NCI-H1105 treated with DMSO at 0.1 percent for 48 hours (cell line): Measurements from ENCODE around the gene RLBP1.
A peak's percentile ranks its signal among the peaks of the same experiment; 100 is the strongest.
"Not testable (repeated sequence)": the region's sequence is repeated elsewhere in the genome, so short reads cannot be mapped to it uniquely, and the experiment has no call there.

Experiments used
- DNase-seq: peaks from one replicate; lab custom pipeline; 2025; lab: John Stamatoyannopoulos, UW

The RLBP1 gene

DNA sequence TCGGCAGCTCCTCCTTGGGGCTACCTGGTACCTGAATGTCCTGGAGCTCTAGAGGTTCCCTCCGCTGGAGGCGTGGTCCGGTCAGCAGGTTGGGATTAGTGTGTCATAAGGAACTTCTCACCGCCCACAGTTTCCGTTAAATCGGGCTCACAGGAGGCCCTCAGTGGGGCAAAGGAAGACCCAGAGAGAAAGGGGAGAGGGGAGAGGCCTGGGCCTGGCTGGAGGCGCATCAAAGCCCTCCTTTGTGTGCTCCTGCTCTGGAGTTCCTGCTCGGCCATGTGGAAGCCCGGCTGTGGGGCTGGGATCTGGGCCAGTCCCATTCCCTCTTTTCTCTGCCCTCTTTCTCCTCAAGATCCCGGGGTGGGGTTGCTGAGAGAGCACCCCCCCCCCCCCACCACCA is at the start of gene RLBP1:
Gene RLBP1, minus strand, starts transcription at position 37 of the 400 bp plus-strand sequence. CDS start 2,604 bp downstream, outside the sequence.
- DNase-seq: no peak

DNA sequence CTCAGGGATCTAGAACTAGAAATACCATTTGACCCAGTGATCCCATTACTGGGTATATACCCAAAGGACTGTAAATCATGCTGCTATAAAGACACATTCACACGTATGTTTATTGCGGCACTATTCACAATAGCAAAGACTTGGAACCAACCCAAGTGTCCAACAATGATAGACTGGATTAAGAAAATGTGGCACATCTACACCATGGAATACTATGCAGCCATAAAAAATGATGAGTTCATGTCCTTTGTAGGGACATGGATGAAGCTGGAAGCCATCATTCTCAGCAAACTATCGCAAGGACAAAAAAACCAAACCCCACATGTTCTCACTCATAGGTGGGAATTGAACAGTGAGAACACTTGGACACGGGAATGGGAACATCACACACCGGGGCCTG is 28.8 kb upstream of the RLBP1 start:
- DNase-seq: not testable (repeated sequence)

DNA sequence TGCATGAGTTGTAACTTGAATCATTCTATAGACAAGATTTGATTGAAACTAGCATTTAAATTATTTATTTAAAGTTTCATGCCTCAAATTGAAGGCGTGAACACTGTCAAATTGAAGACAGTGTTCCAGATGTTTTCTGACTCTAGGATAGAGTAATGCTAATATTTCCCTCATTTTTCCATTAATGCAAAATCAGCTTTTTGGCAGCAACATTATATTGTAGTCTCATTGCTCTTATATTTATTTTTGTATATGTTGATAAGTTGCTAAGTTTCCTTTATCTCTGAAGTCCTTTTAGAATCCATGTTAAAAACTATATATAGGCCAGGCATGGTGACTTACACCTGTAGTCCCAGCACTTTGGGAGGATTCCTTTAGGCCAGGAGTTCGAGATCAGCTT is 27.2 kb upstream of the RLBP1 start:
- DNase-seq: no peak

DNA sequence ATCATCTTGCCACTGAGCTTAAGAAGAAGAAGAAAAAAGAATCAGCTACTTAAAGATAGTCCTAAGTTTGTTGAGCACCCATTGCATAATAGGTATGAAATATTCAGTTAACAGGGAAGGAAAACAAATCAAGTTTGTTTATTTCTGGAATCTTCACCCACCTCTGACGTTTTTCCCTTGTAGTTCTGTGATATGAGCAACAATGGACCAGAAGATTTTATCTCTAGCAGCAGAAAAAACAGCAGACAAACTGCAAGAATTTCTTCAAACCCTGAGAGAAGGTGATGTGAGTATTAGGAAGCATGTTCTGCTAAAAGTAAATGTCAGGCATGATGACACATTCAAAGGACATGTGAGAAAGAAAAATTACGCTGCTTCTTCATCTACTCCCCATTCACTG is 26.1 kb upstream of the RLBP1 start:
- no peak for DNase-seq

DNA sequence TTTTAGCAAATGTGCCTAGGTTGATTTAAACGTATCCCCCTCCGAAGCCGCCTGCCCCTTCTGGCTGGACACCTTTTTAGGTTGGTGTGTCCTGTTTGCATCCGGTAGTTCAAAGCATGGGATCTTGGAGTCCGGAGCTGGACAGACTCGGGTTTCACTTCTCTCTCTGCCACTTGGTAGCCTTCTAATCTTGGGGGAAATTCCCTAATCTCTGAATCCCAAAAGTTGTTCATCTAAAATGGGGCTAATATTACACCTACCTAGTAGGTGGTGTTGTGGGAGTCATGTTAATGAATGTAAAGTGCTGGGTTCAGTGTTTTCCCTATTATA is 23.2 kb upstream of the RLBP1 start:
- DNase-seq: no peak

DNA sequence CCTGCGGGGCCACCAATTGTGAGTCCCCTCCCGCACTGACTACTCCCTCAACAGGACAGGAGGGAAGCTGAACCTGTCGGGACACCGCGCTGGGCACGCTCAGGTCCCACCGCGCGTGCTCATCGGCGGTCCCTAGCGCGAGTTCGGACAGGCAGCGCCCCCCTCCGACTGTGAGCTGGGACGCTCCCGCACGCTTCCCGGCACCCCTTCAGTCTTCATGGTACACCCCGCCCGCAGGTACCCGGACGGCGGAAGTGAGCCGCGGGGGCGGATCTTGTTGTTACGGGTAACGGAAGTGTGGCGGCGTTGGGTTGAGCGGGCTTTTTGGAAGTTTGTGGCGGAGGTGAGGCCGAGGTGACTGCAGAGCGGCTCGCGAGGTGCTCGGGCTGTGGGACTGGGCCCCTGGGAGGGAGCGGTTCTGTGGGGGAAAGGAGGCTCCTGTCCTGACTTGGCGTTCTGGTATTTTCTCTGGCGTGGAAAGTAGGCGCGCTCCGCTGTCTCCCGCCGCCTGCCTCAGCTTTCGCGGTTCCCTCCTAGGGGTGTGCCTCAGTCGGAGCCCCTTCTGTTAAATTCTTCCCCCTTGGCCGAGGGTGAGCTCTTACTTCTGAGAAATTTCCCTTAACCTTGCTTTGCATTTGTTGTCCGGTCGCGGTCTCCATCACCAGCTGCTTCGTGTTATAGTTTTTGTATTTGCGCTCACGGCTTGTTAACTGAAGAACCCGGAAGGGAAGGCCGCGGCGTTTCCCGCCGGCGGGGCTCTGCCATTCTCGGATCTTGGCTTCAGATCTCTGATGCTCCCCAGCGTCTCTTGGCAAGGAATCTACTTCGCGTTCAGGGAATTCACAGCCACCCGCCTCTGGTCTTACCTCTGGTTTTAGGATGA is 22.6 kb upstream of the RLBP1 start, which contains the start of gene FANCI:
Gene FANCI, plus strand, starts transcription at position 289 of the 883 bp plus-strand sequence. CDS start 3,669 bp downstream, outside the sequence.
- DNase-seq: peak; percentile 73

DNA sequence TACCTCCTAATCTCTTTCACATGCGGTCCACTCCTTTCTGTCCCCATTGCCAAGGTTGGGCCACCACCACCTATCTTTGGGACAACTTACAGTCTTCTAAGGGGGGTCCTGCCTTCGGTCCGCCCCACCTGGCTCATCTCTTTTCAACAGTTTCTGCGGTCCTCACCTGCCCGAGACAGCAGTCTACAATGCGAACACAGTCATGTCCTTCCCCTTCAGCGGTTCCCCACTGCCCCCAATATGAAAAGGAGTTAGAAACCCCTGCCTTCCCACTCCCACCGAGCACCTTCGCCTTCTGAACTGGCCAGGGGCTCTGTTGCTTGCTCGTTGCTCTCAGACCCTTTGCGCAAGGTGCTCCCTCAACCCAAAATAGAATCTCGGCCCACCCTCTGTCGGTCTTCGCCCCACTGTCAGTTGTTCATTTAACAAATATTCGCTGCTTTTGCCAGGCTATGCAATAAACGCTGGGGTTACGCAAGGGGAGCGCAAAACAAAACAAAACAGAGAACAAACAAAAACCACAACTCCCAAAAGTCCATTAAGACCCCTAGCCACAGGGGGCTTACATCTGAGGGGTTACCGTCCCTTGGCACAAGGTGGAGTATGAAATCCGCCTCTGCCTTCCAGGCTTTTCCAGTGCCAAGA is 21.8 kb upstream of the RLBP1 start:
- DNase-seq: no peak

DNA sequence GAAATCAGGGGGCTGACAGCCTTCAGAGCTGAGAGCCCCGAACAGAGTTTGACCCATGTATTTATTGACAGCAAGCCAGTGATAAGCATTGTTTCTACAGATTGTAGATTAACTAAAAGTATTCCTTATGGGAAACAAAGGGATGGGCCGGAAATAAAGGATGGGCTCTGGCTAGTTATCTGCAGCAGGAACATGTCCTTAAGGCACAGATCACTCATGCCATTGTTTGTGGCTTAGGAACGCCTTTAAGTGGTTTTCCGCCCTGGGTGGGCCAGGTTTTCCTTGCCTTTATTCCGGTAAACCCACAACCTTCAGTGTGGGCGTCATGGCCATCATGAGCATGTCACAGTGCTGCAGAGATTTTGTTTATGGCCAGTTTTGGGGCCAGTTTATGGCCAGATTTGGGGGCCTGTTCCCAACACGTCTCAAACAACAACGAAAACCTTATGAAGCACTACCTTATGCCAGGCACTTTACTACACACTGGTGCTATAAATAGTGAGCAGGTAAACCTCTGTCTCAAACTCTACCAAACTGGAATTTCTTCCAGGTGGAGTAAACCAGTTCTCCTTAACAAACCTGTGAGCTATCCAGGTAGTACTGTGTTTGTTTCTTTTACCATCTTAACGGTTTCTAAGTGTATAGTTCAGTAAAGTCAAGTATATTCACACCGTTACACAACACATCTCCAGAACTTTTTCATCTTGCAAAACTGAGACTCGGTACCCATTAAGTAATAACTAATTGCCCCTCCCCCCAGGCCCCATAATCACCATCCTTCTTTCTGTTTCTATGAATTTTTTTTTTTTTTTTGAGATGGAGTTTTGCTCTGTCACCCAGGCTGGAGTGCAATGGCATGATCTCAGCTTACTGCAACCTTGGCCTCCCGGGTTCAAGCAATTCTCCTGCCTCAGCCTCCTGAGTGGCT is 18.8 kb upstream of the RLBP1 start:
- DNase-seq: not testable (repeated sequence)

DNA sequence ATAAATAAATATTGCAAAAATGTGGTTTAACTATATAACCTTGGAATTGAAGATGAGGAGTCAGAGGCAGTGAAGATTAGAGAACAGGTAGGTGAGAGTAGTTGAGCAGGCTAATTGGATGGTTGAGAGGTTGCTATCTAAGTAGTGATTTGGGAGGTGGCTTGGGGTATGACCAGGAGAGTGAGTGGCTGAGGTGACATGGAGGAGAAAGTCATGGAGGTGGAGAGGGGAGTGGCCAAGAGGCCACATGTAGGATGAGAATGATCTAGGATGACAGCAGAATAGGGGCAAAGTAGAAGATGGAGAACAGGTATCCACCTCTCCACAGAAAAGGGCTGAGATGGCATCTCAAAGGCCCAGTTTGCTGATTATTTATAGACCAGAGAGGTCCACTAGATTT is 10.5 kb upstream of the RLBP1 start:
- no peak for DNase-seq

DNA sequence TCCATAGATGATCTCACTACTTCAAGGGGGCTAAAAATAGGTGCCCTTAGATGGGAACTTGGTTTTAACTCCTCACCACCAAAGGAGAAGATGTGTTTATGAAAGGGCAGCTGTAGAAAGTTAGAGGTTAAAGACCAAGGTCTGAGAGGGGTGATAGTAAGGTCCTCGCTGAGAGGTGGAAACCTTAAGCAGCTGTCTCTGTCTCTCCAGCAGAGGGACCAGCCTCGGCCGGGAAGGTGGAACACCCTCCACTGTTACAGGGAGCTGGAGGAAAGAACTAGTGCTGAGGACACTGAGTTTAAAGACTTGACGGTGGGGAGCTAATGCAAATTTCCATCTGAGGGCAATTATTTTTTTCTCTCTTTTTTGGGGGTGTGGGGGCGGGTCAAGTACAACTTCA is 8.9 kb upstream of the RLBP1 start:
- DNase-seq: no peak

DNA sequence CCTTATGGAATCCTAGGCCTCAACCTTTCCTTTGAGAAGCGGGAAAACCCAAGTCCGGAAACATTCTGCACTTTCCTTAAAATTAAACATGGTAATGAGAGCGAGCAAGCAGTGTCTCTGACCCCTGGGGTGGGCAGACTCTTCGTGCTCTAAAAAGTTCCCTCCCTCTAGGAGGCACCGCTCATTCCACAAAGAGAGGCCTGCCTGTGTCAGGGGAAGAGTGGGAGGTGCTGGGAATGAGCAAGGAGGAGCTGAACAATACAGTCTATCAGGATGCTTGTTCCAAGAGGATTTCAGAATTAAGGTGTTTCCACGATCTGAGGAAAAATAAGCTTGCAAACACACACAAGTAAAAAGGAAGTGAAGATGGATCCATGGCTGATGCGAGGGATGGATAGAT is 6.0 kb upstream of the RLBP1 start:
- no peak for DNase-seq

DNA sequence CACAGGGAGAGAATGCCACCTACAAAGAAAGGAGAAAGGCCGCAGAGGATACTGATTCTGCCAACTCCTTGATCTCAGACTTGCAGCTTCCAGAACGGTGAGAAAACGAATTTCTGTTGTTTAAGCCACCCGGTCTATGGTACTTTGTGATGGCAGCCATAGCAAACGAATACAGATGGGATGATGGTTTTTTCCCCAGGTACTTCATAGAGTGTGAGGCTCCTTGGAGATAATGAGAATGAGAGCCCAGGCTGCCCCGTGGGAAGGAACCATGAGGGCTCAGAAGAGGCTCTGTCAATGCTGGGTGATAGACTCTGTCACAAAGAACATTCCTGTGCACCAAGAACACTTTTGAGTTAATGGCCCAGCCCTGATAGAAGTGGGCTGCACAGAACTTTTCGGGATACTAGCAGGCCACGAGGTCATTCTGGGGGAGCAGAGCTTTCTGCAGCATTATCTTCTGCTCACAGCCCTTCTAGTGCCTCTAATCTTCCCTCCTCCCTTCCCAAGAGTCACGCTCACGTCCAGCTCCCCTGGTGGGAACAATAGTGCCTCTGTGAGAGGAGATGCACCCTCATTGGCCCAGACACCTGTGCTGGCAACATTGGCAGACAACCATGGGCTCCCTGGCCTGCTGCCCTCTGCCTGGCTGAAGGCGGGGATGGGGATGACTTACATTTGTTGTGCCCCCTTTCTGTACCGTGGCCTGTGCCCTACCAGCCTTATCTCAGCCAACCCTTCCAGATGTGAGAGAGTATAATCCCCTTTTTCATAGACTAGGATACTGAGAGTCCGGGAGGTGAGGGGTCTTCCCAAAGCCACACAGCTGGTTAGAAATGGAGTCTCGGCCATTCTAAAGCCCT is 5.2 kb upstream of the RLBP1 start:
- DNase-seq: no peak

DNA sequence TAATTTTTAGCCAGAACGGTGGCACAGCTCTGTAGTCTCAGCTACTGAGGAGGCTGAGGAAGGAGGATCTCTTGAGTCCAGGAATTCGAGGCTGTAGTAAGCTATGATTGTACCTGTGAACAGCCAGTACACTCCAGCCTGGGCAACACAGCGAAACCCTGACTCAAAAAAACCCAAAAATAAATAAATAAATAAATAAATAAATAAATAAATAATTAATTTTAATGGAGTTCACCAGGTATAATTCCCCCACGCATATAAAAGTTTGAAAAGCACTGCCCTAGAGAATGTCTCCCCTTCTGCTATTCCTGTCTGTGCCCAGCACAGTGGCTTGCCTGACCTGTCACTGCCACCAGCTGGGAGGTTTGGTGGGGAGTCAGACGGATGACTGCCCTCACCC is 4.2 kb upstream of the RLBP1 start:
- DNase-seq: no peak

DNA sequence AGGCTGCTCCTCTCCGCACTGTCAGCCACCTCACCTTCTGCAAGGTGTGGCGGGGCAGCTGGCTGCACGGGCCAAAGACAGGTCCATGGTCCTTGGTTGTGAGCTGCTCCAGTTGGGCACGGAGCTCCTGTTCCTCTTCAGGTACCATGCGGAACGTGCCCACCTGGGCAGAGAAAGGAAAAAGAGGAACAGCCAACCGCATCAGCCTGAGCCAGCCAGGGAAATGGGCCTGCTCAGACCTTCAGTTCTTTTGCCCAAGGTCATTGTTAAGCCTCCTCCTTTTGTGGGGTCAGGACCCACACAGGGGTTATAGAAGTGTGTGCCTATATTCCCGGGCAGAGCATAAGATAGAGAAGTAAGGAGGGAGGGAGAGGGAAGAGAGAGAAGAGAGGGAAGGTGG is 2.8 kb downstream of the RLBP1 start:
- no peak for DNase-seq

DNA sequence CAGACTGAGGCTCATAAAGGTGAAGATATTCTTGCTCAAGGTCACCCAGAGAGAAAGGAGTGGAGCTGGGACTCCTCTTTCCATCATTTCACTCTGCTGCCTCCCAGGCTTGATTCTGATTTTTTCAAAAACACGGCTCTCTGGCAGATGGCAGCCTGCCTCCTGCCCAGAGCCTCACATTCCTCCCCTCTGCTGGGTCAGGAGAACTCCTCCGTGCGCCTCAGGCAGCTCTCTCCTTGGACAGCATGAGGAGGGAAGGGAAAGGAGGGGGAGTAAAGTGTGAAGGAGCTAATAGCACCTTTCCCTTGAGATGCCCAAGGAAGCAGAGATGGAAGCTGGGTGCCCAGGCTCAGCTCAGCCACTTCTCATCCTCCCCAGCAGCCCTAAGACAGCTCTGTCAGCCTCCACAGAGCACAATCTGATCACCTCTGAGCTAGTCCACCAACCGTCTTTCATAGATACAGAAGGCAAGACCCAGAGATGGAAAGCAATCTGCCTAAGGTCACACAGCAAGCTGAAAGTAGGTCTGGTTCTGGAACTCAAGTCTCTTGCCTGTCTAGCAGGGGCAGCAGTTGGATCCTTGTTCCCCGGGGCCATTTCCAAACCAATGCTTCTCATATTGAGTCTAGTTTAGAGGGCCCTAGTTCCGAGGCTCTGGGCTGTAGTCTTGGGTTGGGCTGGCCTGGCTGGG is 3.5 kb downstream of the RLBP1 start:
- no peak for DNase-seq

DNA sequence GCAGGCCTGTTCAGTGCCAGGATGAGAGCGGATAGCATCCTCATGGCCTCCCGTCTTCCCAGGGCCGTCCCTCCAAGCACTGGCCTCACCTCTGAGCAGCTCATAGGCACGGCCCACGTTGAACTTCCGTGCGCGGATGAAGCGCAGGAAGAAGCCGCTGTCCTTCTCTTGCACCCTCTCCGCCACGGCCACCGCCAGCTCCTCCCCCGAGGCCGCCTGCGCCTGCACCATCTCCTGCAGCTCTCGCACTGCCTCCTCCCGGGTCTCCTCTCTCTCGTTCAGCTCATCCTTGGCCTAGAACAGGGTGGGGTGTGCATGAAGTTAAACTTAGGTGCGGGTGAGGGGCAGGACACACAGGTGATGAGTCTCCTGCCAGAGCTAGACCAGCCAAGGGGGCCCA is 4.3 kb downstream of the RLBP1 start:
- no peak for DNase-seq

DNA sequence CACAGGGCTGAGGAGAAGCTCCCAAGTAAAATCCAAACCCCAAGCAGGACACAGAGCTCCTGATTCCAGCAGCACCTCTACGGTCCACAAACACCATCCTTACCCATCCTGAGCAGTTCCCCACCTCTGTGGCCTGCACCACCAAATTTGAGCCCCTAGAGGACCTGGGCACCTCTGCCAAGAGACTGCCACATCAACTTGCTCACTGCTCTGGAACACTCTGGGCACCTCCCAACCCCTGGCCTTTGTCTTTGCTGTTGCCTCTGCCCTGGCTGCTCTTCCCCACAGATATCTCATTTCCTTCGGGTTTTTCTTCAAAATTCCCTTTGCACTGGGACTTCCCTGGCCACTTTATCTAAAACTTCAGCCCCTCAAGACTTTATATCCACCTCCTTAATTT is 5.8 kb downstream of the RLBP1 start:
- no peak for DNase-seq

DNA sequence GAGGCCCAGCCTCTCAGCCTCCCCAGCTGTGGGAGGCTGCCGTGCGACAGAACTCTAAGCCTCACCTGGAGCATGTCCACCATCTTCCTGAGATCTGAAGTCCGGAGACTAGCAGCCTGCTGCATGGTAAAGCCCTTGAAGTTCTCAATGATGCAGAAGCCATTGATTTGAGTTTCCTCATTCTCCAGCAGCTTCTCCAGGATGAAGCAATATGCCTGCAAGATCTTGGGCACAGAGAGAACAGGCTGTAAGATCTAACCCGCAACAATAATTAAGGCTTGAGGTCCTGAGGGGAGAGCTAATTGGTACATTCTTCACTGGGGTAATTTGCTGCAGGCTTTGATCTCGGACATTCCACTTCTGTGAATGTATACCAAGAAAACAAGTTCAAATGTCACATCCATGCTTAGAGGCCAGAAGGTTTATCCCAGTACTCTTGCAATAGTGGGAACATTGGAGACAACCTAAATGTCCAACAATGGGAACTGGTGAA is 9.7 kb downstream of the RLBP1 start:
- DNase-seq: no peak

DNA sequence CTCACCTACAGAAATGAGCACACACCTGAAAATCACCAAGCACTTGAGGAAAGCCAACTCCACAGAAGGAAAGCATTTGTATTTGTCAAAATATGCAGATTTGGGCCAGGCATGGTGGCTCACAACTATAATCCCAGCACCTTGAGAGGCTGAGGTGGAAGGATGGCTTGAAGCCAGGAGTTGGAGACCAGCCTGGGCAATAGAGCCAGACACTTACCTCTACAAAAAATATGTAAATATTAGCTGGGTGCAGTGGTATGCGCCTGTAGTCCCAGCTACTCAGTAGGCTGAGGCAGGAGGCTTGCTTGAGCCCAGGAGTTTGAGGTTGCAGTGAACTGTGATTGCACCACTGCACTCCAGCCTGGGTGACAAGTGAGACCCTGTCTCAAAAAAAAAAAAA is 12.3 kb downstream of the RLBP1 start:
- DNase-seq: no peak

DNA sequence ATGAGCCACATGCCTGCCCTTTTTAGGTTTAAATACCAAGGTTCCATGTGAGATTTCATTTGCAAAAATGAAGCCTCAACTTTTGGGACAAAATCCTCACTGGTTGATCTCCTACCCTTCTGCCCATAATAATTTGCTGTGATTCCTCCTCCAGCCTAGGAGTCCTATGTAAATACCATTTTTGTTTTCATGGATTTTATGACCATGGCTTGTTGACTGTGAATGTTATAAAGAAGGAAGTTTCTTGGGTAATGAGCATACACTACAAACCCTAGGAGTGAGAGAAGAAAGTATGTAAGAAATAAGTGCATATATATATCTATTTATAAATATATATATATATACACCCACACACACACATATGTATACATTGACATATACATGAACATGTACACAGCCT is 13.1 kb downstream of the RLBP1 start:
- DNase-seq: no peak

DNA sequence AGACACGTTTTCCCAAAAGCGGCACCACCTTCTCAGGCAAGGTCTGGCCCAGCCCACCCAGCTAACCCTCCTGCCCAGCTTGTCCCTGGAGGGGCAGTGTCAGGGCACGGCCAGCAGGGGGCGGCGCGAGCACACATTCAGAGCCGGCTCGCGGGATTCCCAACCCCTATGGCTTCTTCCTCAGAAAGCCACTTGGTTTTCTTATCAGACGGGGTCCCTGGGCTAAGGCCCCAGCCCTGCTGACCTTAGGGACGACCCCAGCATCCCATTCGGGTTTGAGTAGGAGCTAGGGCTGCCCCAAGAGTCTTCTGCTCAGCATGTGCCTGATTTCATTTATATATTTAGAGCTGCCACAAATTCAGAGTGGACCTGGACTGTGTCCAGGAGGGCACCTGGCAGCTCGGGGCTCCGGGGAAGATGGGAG is 14.5 kb downstream of the RLBP1 start:
- peak; percentile 60 for DNase-seq
